ENCODE results near the gene GRM8. TPM values are rescaled to one million over a fixed set of nuclear protein-coding genes. Genes with fewer than 3 reads are reported as not detected.
A peak's percentile ranks its signal among the peaks of the same experiment; 100 is the strongest.
"Not testable (repeated sequence)": the region's sequence is repeated elsewhere in the genome, so short reads cannot be mapped to it uniquely, and the experiment has no call there.

GRM8 gene
- total RNA-seq, 1 experiment from 2014 or later, result 1.4 TPM

DNA sequence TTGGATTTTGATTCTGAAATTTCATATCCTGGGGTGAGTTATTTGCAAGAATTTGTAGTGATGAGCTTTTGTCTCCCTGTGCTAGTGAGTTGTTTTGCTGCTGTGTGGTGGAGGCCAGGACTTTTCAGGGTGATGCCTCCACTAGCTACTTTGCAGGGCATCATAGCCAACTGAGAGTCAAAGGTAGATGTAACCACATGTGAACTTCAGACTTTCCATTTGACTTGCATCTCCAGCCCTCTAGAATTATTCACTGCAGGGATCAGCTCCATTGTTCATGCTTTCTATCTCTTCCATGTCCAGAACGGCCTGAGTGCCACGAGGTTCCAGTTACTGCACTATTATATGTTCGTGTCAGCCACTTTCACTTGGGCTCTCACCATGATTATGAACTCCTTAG lies 534.3 kb downstream of the GRM8 start:
- DNase-seq (ENCODE audit: low read depth), result no peak

DNA sequence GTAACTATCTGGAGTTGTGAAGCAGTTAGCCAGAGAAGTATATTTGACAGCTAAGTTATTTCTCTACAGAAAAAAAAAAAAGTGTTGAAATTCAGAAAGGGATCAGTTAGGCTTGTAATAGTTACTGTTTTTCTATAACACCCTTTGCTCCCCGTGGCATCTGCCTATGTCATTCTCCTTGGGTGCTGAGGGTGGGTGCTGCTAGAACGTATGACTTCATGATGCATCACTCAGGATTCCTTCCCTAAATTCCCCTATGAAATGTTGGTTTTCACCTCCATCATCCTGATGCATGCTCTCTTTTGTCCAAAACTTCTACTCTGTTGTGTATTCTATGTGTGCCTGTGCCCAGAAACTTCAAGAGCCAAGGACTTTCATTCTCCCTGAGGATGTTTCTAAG lies 536.4 kb downstream of the GRM8 start:
- DNase-seq (ENCODE audit: low read depth), result no peak

DNA sequence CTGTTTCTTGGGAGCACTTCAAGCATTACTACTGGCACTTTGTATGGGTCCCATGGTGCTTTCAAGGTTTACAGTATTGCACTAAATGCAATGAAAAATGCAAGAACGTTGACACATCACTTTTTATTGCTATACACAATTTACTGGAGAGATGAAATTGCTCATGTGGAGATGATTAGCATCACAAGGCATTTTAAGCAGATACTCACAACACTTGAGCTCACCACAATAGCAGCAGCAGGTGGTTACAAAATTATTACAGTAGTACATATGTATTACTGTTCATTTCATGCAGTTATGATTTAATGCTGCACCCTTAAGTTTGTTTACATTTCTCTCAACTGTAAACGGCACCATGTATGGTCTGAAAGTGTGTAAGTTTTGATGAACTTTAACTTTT lies 537.7 kb downstream of the GRM8 start:
- no peak for DNase-seq (ENCODE audit: low read depth)

DNA sequence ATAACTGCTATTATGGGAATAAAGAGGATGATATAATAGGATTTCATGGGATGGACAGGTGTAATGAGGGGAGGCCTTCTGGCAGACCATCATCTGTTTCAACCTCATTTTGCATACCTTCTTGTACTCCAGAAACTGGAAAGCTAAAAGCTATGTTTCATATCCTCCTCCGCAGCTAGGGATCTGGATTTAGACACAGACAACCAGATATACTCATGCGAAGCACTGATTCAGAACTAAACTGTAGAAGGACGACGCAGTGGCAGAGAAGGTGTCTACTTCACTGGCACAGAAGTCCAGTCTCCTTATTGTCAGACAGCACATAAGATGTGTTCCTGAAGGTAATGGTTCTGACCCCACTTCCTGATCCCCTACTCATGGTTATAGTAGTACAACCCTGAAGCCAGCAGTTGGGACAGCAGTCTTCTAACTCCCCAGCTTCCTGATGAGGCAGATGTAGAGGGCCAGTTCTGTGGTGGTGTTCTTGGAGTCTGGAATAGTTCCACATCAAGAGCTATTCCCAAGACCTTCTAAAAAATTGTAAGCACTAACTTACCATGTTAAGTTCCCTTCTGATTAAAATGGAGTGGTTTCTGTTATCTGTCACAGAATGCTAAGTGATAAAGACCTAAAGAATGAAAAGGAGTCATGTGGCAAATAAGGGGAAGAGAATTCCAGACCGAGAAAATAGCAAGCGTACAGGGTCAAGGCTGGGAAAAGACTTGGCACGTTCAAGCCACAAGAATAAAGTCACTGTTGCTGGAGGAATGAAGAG lies 550.3 kb downstream of the GRM8 start:
- no peak for DNase-seq (ENCODE audit: low read depth)

DNA sequence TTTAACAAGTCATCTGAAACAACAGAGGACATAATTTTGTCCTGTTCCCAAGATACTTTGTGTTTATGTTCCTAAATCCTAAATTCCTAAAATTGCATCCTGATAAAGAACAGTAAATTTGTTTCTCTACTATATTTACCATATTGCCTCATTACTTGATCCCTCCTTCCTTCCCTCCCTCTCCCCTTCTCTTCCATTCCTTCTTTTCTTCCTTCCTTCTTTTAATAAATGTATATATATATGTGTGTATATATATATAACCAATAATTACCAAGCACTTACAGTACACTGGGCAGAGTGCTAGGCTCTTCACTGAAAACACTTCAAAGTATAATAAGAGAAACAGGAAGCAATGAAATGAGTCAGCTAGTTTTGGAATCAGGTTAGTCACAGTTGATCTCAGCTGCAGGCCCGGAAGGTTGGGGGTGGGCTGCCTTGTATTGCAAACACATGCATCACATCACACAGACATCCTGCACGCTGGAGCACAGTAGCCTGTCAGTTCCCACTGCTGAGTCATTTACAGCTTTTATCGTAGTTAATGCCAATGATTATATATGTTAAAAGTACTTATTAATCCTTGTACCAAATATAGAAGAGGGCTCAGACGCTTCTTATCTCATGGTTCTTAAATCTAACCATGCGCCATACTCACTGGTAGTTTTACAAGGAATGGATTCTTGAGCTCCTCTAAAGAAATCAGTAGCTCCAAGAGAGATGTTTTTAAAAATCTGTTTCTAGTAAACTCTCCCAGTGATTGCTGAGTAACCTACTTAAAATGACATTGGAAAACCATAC lies 551.7 kb downstream of the GRM8 start:
- DNase-seq (ENCODE audit: low read depth), result peak; percentile 98

DNA sequence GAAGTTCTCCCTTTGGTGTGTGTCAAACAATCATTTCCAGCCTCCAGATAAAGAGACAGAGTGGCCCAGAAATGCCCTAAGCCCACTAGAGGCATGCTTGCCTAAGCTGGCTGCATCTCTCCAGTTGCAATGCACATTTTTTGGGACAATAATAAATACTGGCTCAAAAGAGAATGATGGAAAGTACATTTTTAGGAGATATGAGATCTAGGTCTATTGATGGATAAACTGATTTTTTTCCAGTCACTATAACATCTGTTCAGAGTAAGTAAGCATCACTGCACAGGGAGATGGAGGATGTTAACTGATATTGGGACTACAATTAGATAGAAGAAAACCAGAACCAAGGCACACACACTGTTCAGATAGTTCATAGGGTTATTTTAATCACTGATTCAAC lies 553.0 kb downstream of the GRM8 start:
- no peak for DNase-seq (ENCODE audit: low read depth)

DNA sequence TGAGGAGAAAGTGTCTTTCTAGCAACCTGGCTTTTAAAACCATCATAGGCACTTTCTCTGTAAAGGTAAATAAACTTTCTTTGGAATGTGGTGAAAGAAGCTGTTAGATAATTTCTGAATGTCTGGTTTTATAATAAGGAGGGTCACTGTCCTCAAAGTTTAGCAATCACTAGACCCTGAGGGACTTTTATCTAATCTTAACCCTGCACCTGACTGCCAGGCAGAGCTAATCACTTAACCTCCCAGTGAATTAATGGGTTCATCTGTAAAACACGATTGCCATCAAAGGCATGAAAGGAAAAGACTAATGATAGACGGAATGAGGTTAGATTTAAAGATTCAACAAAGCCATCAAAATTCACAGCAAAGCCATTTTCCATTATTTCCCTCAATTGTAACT lies 553.8 kb downstream of the GRM8 start:
- DNase-seq (ENCODE audit: low read depth), result no peak

DNA sequence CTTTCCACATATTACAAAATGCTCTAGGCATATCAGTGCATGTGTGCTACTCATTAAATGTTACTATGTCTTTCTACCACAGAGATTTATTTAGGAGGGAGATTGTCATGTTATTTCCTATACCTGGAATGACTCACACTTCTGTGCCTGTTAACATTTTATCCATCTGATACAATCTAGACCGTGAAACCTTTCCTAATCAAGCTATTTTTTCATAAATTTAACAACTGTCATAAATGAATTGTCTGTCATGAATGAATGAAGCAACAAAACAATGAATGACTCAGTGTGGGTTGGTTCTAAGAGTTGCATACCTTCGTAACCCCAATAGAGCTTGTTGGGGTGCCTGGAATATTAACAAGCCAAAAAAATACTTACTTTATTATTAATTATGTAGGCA lies 554.3 kb downstream of the GRM8 start:
- DNase-seq (ENCODE audit: low read depth), result no peak

DNA sequence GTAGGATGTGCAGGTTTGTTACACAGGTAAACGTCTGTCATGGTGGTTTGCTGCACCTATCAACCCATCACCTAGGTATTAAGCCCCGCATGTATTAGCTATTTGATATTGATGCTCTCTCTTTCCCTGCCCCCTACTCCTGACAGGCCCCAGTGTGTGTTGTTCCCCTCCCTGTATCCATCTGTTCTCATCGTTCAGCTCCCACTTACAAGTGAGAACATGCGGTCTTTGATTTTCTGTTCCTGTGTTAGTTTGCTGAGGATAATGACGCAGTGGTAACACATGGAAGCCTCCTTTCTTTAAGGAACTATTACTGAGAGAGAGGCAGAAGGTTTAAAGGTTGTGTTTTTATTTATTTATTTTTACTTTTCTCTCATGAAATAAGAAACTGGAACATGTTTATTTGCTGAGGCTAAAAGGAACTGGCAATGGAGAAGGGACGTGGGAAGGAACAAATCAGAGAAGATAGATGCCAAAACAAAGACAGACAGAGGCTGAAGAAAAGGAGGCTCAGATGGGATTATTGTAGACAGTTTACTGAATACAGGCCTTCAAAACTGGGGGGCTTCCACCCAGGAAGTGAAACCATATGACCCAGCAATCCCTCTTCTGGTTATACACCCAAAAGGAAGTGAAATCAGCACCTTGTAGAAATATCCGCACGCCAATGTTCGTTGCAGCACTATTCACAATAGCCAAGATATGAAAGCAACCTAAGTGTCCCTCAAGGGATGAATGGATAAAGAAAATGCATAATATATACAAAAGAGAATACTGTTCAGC lies 556.3 kb downstream of the GRM8 start:
- DNase-seq (ENCODE audit: low read depth), result no peak

DNA sequence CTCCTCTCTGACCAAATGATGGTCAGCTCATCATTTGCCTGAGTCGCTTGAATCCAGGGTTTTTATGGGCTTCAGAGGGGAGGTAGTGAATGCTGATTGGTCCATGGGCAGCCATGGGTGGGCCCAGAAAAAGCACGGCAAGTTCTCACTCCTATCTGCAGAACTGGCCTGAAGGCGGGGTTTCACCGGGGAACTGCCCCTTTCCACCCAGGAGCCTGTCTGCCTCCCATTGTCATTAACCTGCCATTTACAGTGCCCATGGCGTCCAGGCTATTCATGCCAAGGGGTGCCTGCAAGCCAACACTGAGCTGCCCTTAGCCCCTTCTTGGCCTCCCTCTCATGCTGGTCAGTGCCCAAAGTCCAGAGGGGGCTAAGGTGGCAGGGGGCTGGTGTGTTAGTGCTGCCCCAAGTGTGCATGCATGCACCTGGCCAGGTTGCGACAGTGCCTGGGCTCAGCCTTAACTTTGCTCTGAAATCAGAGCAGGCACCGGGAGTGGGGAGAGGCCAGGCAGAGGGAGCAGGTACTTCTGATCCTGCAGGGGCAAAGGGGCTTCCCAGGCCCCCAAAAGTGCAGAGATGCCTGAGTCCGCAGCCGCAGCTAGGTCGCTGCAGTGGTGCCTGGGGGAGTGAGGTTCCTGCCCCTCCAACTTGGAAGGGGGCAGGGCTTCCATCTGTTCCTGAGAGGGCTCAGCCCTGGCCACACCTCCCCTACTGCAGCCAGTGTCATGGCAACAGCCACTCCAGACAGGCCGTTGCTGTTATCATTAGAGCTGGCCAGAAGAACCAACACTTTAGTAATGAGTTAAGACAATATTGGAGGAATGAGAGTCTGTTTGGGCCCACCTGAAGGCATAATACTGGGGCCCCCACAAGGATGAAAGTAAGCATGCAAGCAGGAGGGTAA lies 561.6 kb downstream of the GRM8 start:
- DNase-seq (ENCODE audit: low read depth), result no peak

DNA sequence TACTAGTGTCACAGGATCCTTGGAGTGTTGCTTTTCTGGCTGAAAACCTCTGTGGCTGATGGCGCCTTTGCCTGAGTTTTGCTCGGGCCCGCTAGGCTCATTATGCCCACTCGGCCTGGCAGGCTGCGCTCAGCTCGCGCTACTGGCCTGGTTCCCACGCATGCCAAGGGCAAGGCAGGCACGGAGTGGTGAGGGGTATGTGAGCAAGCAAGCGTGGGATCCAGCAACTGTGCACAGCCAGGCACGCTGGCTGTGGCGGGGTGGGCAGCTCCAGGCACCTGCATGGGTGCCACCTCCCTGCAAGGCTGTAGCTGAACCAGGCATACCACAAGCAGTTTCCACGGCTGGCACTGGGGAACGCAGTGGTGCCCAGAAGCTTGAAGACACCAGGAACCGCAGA lies 562.6 kb downstream of the GRM8 start:
- DNase-seq (ENCODE audit: low read depth), result no peak

DNA sequence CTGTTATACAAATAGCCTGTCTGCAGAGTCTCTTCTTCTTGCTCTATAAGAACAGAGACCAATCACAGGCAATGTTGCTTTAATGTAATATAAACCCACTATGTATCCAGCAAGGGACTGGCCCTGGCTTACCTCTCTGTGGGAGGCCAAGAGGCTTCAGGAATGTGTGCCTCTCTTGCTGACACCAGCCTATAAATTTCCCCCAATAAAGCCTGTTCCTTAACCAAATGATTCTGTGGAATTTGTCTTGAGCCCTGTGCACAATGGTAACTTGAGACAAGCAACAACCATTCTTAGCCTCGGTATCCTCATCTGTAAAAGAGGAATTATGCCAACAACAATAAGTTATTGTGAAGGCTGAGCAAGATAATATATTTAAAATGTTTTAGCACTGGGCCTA lies 563.7 kb downstream of the GRM8 start:
- DNase-seq (ENCODE audit: low read depth), result peak; percentile 48

DNA sequence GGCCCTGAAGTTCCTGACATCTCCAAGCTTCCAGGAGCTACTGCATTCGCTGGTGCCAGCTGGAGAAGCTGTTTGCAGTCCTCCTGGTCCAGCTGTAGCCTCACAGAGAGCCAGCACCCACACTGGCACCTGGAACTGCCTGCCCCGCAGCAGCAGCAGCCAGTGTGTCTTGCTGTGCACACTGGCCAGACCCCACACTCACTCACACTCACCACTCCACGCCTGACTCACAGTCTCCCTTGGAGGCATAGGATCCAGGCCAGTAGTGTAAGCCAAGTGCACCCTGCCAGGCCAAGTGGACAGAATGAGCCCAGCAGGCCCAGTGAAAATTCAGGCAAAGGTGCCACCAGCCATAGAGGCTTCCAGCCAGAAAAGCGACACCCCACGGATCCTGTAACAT lies 566.3 kb downstream of the GRM8 start:
- no peak for DNase-seq (ENCODE audit: low read depth)

DNA sequence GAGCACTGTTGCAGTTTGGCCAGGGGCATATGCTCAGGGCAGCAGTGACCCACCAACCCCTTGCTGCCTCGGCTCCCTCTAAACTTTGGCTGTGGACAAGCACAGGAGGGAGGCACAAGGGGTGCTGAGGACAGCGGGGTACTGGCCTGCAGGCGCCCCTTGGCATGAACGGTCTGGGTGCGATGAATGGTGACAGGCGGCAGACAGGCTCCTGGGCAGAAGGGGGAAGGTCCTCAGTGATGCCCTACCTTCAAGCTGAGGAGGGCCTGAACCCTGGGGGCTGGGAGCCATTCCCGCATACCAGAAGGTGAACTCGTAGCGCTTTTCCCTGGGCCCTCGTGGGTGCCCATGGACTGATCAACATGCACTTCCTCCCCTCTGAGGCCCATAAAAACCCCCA lies 567.1 kb downstream of the GRM8 start:
- no peak for DNase-seq (ENCODE audit: low read depth)

DNA sequence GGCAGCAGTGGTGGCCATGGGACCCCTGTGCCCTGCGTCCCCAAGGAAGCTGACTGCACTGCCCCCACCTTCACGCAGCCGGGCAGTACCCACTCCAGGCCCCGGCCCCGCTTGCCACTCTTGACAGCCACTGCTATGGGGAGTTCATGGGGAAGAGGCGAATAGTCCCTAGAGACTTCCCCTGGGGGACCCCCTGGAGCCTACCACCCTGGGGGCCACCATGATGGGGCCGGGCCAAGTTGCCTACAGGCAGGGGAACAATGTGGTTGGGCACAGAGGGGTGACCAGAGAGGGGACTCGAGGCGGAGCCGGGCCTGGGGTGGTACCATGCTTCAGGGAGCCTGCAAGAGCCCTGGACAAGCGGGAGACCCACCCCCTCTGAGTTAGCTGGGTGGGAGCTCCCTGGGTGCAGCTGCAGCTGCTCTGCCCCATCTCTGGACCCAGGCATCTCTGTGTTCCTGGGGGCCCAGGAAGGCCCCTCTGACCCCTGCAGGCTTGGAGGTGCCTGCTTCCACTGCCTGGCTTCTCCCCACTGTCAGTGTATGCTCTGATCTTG lies 567.6 kb downstream of the GRM8 start:
- no peak for DNase-seq (ENCODE audit: low read depth)

DNA sequence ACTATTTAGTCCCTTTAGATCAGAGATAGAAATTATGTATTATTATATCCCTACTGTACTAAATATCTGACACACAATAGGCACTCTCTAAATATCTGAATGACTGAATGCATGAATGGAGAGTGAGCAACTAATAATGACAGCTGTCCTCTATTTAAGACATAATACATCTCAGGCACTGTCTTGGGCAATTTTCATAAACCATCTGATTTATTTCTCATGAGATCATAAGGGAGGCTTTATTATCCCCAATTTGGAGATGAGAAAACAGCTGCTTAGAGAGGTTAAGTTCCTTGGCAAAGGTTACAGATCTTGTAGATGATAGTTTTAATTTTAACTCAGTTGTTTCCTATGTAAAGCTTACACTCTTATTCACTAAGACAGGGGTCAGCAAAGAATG lies 570.6 kb downstream of the GRM8 start:
- no peak for DNase-seq (ENCODE audit: low read depth)

DNA sequence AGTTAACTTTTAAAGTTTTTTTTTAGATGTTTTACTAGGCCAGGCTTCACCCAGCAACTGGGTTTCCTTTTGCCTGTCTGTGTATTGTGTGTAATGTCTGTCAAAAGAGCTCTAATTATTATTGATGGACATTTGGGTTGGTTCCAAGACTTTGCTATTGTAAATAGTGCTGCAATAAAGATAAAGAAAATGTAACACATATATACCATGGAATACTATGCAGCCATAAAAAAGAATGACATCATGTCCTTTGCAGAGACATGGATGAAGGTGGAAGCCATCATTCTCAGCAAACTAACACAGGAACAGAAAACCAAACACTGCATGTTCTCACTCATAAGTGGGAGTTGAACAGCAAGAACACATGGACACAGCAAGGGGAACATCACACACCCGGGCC lies 584.0 kb downstream of the GRM8 start:
- DNase-seq (ENCODE audit: low read depth), result not testable (repeated sequence)

DNA sequence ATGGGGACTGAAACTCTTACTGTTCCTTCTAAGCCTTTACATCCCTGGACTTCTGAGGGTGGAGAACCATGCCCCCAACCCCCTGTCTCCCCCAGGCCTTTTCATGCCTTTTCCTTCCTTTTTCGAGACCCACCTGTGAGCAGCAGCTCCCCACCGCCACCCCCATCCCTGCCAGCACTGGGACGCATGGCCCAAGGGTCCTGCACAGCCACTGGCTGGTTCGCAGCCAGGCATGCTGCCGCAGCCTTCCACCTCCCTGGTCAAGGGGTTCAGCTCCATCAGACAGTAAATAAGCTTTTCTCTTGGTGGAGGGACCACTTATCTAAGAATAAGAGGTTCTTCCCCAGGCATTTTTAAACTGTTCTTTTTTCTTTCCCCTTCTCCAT lies 584.4 kb downstream of the GRM8 start:
- DNase-seq (ENCODE audit: low read depth), result peak; percentile 31

DNA sequence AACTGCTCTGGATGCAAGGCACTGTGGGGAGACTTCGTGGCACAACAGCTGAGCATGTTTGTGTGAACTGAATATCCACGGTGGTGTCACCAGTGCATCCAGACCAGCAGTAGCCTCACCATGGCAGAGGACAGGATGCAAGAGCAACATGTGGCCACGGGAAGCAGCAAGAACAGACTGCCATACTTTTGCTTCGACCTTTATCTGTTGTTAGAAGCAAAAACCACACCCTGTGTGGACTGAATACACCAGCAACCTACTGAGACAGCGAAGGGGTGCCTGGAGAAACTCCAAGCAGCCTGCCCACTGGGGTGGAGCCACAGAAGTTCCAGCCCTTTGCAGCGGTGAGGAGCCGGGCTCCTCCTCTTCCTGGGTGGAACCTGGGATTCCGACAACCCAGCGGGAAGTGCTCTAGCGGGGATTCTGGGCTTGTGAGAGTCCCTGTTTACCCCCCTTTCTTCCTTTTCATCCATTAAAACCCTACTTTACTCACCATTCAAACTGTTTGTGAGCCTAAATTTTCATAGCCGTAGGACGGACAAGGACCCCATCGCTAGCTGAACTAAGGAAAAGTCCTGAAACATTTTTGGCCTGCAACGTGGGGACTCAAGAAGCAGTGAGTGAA lies 584.9 kb downstream of the GRM8 start:
- peak; percentile 85 for DNase-seq (ENCODE audit: low read depth)

DNA sequence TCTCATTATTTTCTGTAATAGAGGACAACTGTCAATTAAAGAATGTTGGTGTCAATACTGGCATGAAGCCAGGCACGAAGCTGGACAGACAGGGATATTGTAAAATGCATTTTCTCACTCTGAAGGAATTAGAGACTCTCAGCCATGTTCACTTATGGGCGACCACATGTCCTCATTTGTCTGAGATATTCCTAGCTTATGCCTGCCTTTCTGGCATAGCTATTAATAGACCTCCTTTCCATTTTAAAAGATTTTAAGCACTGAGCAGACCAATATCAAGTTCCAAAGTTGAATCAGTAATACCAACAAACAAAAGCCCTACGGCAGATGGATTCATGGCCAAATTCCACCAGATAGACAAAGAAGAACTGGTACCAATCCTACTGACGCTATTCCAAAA lies 589.9 kb downstream of the GRM8 start:
- no peak for DNase-seq (ENCODE audit: low read depth)

DNA sequence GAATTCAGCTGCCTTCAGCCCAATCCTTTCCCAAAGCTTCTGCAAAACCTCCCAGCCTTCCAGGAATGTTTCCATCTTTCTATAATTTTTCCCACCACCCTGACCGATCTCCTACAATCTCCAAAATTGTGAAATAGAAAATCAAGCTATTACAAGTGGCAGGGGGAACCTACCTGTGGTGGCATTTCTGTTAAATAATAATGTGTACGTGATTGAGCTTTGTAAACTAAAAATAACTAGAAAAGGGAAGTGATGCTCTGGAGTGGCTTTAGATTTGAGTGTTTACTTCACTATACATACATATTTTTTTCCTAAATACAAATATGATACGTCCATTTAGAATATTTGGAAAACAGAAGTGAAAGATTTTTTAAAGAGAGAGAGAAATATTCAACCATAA lies 593.6 kb downstream of the GRM8 start:
- no peak for DNase-seq (ENCODE audit: low read depth)

All from Daoy (cell line).